ENCODE measurements around the gene KCNK16. TPM values are rescaled to one million over a fixed set of nuclear protein-coding genes. Genes with fewer than 3 reads are reported as not detected.
"Not testable (repeated sequence)": the region's sequence is repeated elsewhere in the genome, so short reads cannot be mapped to it uniquely, and the experiment has no call there.

Gene KCNK16
- total RNA-seq, 1 experiment from 2014 or later, result not detected

GRCh38 chr6:39309942-39310531 is 12.5 kb downstream of the KCNK16 start:
- DNase-seq (ENCODE audit: low spot score), result peak; percentile 55

GRCh38 chr6:39307462-39307861 is 15.0 kb downstream of the KCNK16 start:
- no peak for DNase-seq (ENCODE audit: low spot score)

GRCh38 chr6:39304951-39305350 is 17.6 kb downstream of the KCNK16 start:
- DNase-seq (ENCODE audit: low spot score), result no peak

GRCh38 chr6:39303425-39304153 is 18.9 kb downstream of the KCNK16 start:
- no peak for DNase-seq (ENCODE audit: low spot score)

- peak; percentile 53 for DNase-seq (ENCODE audit: low spot score)
These were observed 19.7 kb downstream of the KCNK16 start for GRCh38 chr6:39302669-39303424.

- no peak for DNase-seq (ENCODE audit: low spot score)
These were observed 20.5 kb downstream of the KCNK16 start for GRCh38 chr6:39302011-39302410.

GRCh38 chr6:39301606-39302005 is 20.9 kb downstream of the KCNK16 start:
- no peak for DNase-seq (ENCODE audit: low spot score)

GRCh38 chr6:39300739-39301138 is 21.8 kb downstream of the KCNK16 start:
- DNase-seq (ENCODE audit: low spot score), result no peak

- DNase-seq (ENCODE audit: low spot score), result no peak
These were observed 24.4 kb downstream of the KCNK16 start for GRCh38 chr6:39298061-39298460.

GRCh38 chr6:39296745-39297640 is 25.5 kb downstream of the KCNK16 start:
- no peak for DNase-seq (ENCODE audit: low spot score)

GRCh38 chr6:39295611-39296011 is 26.9 kb downstream of the KCNK16 start:
- no peak for DNase-seq (ENCODE audit: low spot score)

GRCh38 chr6:39294899-39295298 is 27.6 kb downstream of the KCNK16 start:
- no peak for DNase-seq (ENCODE audit: low spot score)

- DNase-seq (ENCODE audit: low spot score), result no peak
These were observed 28.4 kb downstream of the KCNK16 start for GRCh38 chr6:39294133-39294532.

- DNase-seq (ENCODE audit: low spot score), result no peak
These were observed 29.9 kb downstream of the KCNK16 start for GRCh38 chr6:39292637-39293036.

GRCh38 chr6:39289490-39289889 is 33.0 kb downstream of the KCNK16 start:
- DNase-seq (ENCODE audit: low spot score), result no peak

- DNase-seq (ENCODE audit: low spot score), result no peak
These were observed 34.9 kb downstream of the KCNK16 start for GRCh38 chr6:39287601-39288000.

- DNase-seq (ENCODE audit: low spot score), result not testable (repeated sequence)
These were observed 35.9 kb downstream of the KCNK16 start for GRCh38 chr6:39286596-39286995.

- no peak for DNase-seq (ENCODE audit: low spot score)
These were observed 39.7 kb downstream of the KCNK16 start for GRCh38 chr6:39282774-39283173.

GRCh38 chr6:39281312-39281980 is 41.1 kb downstream of the KCNK16 start:
- no peak for DNase-seq (ENCODE audit: low spot score)

- peak; percentile 28 for DNase-seq (ENCODE audit: low spot score)
These were observed 42.2 kb downstream of the KCNK16 start for GRCh38 chr6:39280247-39280731.

GRCh38 chr6:39279539-39279938 is 43.0 kb downstream of the KCNK16 start:
- no peak for DNase-seq (ENCODE audit: low spot score)

Measured in A172 (cell line).